Neural cell (in vitro differentiated cells): Measurements from ENCODE around the gene CAMK2G. TPM values are rescaled to one million over a fixed set of nuclear protein-coding genes. Genes with fewer than 3 reads are reported as not detected.

Experiments
- H2AFZ ChIP-seq: fragments of 200-600, 300-800 bp; sonication (generic), shearing (Covaris generic); 2 replicates; pipeline ENCODE4 v1.6.0; 2014; ENCODE audit warnings: low read depth, mild to moderate bottlenecking, antibody characterized with exemption, low read length, moderate library complexity
- H3F3A ChIP-seq: fragments of 200-600 bp; shearing (Covaris generic); 2 replicates; pipeline ENCODE4 v1.6.1; 2016; ENCODE audit warnings: mild to moderate bottlenecking, moderate library complexity, mixed read lengths, antibody characterized with exemption, low read length; ENCODE audit not compliant: insufficient read depth, poor library complexity, severe bottlenecking
- H3K27ac ChIP-seq: fragments of 200-600, 300-800 bp; sonication (generic), shearing (Covaris generic); 2 replicates; pipeline ENCODE4 v1.5.1; 2014; ENCODE audit warnings: mild to moderate bottlenecking, low read length, moderate library complexity
- H3K27me3 ChIP-seq: fragments of 300-800, 200-600 bp; sonication (generic), shearing (Covaris generic); 2 replicates; pipeline ENCODE4 v1.6.0; 2014; ENCODE audit warnings: mild to moderate bottlenecking, low read depth, low read length, moderate library complexity; ENCODE audit not compliant: insufficient read depth
- H3K36me3 ChIP-seq: fragments of 300-800, 200-600 bp; sonication (generic), shearing (Covaris generic); 2 replicates; pipeline ENCODE4 v1.5.1; 2014; ENCODE audit warnings: mild to moderate bottlenecking, antibody characterized with exemption, low read length, moderate library complexity; ENCODE audit not compliant: insufficient read depth
- H3K4me2 ChIP-seq: fragments of 300-800, 200-600 bp; sonication (generic), shearing (Covaris generic); 2 replicates; pipeline ENCODE4 v1.6.0; 2014; ENCODE audit warnings: mild to moderate bottlenecking, low read length
- H3K4me3 ChIP-seq: fragments of 300-800, 200-600 bp; sonication (generic), shearing (Covaris generic); 2 replicates; pipeline ENCODE4 v1.5.1; 2014; ENCODE audit warnings: mild to moderate bottlenecking, low read length, moderate library complexity
- H3K79me2 ChIP-seq: fragments of 200-600 bp; shearing (Covaris generic); replicated peaks from 2 replicates; pipeline ENCODE4 v1.6.0; 2014; ENCODE audit warnings: mild to moderate bottlenecking, low read length, moderate library complexity; ENCODE audit not compliant: insufficient read depth
- H3K9ac ChIP-seq: fragments of 300-800, 200-600 bp; sonication (generic), shearing (Covaris generic); 2 replicates; pipeline ENCODE4 v1.6.1; 2016; ENCODE audit warnings: mild to moderate bottlenecking, low read length, mixed read lengths
- H3K9me2 ChIP-seq: fragments of 200-600 bp; shearing (Covaris generic); 2 replicates; pipeline ENCODE4 v1.6.1; 2016; ENCODE audit warnings: mild to moderate bottlenecking, low read length, mixed read lengths; ENCODE audit not compliant: insufficient read depth
- H3K9me3 ChIP-seq: fragments of 200-600, 300-800 bp; sonication (generic), shearing (Covaris generic); 2 replicates; pipeline ENCODE4 v1.6.1; 2016; ENCODE audit warnings: mild to moderate bottlenecking, mixed run types, low read length, moderate library complexity, mixed read lengths
- H4K20me1 ChIP-seq: fragments of 200-600 bp; shearing (Covaris generic); 2 replicates; pipeline ENCODE4 v1.6.1; 2016; ENCODE audit warnings: mild to moderate bottlenecking, mixed run types; ENCODE audit not compliant: insufficient read depth
- EP300 ChIP-seq: fragments of 450-650 bp; conservative IDR thresholded peaks from 2 replicates; pipeline ENCODE4 v1.6.1; 2014; ENCODE audit warnings: antibody characterized with exemption, mild to moderate bottlenecking, moderate library complexity; ENCODE audit not compliant: poor library complexity, severe bottlenecking
- EZH2 ChIP-seq: fragments of 200-600, 300-800 bp; shearing (Covaris generic), sonication (generic); IDR thresholded peaks from 2 replicates; pipeline ENCODE4 v1.6.1; 2014; ENCODE audit warnings: antibody characterized with exemption, low read length, borderline replicate concordance, mild to moderate bottlenecking; ENCODE audit not compliant: insufficient read depth, poor library complexity, severe bottlenecking
- MXI1 ChIP-seq: fragments of 450-650 bp; conservative IDR thresholded peaks from 2 replicates; pipeline ENCODE4 v1.6.1; 2014; ENCODE audit warnings: antibody characterized with exemption, mild to moderate bottlenecking; ENCODE audit not compliant: poor library complexity, severe bottlenecking
- POLR2AphosphoS5 ChIP-seq: IDR thresholded peaks from 2 replicates; pipeline ENCODE4 v1.6.1; 2012
- RAD21 ChIP-seq: fragments of 450-650 bp; conservative IDR thresholded peaks from 2 replicates; pipeline ENCODE4 v1.6.1; 2014; ENCODE audit warnings: antibody characterized with exemption, mild to moderate bottlenecking, moderate library complexity
- SMC3 ChIP-seq: fragments of 450-650 bp; conservative IDR thresholded peaks from 2 replicates; pipeline ENCODE4 v1.6.1; 2014; ENCODE audit warnings: antibody characterized with exemption, mild to moderate bottlenecking, moderate library complexity; ENCODE audit not compliant: poor library complexity
- TAF1 ChIP-seq: IDR thresholded peaks from 2 replicates; pipeline ENCODE4 v1.6.1; 2012; ENCODE audit warnings: low read depth
- polyA plus RNA-seq: library from polyadenylated mRNA; depleted of rRNA; stranded (reverse); fragments of >200 nt; gene quantifications from 2 replicates; pipeline ENCODE4 v1.2.3, GENCODE V29; 2014
- TF ChIP-seq, protein P1 (sequence below): fragments of 450-650 bp; IDR thresholded peaks from 2 replicates; pipeline ENCODE4 v1.5.1; 2014; ENCODE audit warnings: antibody characterized with exemption, mild to moderate bottlenecking, moderate library complexity; ENCODE audit not compliant: poor library complexity, severe bottlenecking
- TF ChIP-seq, protein P2 (sequence below): IDR thresholded peaks from 2 replicates; pipeline ENCODE4 v1.6.1; 2012; ENCODE audit warnings: borderline replicate concordance

CAMK2G gene
- polyA plus RNA-seq, 1 donor from 2014 or later: 55.4 TPM

DNA sequence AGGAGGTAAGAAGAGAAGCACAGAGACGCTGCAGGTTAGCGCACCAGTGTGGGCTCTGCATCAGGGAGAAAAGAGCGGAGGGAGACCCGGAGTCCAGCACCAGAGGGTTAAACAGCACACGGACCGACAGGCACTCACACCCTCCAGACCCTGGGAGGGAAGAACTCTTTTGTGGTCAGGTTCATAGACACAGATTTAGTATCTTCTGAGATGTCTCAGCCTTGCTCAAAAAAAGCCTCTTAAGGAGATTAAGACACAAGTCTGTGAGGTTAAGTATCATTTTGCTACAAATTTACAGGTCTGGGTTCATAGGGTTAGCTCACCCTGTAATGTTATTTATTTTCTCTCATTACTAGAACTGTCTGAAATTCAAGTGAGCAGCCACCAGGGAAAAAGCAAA is 46.2 kb downstream of the CAMK2G start:
- H3K4me2 ChIP-seq: no peak overlapping the region
- H3K9me2 ChIP-seq: no peaks in the 10 kb centered on the region
- no peak overlapping the region for H3K4me3 ChIP-seq
- H4K20me1 ChIP-seq: no peaks in the 10 kb centered on the region
- H3K9ac ChIP-seq: no peak overlapping the region
- no peaks in the 10 kb centered on the region for H3K36me3 ChIP-seq
- no peaks in the 10 kb centered on the region for H3K9me3 ChIP-seq
- no peaks in the 10 kb centered on the region for H3K27me3 ChIP-seq
- H2AFZ ChIP-seq: no peak overlapping the region
- no peaks in the 10 kb centered on the region for H3K79me2 ChIP-seq
- no peaks in the 10 kb centered on the region for H3F3A ChIP-seq
- no peak for TF ChIP-seq RAD21
- TF ChIP-seq MXI1: no peak
- TF ChIP-seq EZH2: no peak
- no peak for TF ChIP-seq EP300
- TF ChIP-seq SMC3: no peak
- TF ChIP-seq, protein P1, sequence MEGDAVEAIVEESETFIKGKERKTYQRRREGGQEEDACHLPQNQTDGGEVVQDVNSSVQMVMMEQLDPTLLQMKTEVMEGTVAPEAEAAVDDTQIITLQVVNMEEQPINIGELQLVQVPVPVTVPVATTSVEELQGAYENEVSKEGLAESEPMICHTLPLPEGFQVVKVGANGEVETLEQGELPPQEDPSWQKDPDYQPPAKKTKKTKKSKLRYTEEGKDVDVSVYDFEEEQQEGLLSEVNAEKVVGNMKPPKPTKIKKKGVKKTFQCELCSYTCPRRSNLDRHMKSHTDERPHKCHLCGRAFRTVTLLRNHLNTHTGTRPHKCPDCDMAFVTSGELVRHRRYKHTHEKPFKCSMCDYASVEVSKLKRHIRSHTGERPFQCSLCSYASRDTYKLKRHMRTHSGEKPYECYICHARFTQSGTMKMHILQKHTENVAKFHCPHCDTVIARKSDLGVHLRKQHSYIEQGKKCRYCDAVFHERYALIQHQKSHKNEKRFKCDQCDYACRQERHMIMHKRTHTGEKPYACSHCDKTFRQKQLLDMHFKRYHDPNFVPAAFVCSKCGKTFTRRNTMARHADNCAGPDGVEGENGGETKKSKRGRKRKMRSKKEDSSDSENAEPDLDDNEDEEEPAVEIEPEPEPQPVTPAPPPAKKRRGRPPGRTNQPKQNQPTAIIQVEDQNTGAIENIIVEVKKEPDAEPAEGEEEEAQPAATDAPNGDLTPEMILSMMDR: no peak
- TF ChIP-seq, protein P2, sequence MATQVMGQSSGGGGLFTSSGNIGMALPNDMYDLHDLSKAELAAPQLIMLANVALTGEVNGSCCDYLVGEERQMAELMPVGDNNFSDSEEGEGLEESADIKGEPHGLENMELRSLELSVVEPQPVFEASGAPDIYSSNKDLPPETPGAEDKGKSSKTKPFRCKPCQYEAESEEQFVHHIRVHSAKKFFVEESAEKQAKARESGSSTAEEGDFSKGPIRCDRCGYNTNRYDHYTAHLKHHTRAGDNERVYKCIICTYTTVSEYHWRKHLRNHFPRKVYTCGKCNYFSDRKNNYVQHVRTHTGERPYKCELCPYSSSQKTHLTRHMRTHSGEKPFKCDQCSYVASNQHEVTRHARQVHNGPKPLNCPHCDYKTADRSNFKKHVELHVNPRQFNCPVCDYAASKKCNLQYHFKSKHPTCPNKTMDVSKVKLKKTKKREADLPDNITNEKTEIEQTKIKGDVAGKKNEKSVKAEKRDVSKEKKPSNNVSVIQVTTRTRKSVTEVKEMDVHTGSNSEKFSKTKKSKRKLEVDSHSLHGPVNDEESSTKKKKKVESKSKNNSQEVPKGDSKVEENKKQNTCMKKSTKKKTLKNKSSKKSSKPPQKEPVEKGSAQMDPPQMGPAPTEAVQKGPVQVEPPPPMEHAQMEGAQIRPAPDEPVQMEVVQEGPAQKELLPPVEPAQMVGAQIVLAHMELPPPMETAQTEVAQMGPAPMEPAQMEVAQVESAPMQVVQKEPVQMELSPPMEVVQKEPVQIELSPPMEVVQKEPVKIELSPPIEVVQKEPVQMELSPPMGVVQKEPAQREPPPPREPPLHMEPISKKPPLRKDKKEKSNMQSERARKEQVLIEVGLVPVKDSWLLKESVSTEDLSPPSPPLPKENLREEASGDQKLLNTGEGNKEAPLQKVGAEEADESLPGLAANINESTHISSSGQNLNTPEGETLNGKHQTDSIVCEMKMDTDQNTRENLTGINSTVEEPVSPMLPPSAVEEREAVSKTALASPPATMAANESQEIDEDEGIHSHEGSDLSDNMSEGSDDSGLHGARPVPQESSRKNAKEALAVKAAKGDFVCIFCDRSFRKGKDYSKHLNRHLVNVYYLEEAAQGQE: no peak
- TF ChIP-seq POLR2AphosphoS5: no peak
- no peak for TF ChIP-seq TAF1
- no peak overlapping the region for H3K27ac ChIP-seq

DNA sequence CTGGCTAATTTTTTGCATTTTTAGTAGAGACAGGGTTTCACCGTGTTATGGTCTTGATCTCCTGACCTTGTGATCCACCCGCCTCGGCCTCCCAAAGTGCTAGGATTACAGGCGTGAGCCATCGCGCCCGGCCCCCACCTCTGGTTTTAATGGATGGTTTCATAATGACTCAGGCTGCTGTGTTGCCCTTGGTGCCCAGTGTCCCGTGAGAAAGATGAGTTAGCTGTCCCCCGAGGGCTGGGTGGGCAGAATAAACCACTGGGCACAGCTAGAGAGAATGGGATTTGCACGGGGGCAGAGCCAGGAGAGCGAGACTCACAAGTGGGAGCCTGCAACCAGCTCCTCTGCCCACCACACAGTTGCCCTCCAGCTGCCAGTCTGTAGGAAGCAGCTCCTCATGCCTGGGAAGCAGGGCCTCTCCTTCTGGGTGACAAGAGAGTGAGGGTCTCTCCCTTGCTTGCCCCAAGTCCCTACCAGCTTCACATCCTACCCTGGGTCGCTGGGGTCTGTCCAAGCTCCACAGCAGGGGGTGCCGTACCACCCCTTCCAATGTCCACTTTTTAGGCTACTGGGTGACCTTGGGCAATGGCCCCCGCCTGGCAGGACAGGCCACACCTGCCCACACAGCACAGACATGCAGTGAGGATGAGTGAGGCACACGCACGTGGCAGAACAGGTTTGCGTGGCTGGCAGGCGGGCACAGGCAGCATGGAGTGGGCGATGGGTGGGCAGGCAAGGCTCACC is 46.8 kb downstream of the CAMK2G start:
- Histone ChIP-seq H3K27me3 (no peaks in the 10 kb centered on the region), H2AFZ (no peak overlapping the region), H3K4me2 (no peak overlapping the region), H4K20me1 (no peaks in the 10 kb centered on the region), H3K9me3 (no peaks in the 10 kb centered on the region), H3K79me2 (no peaks in the 10 kb centered on the region), H3K4me3 (no peak overlapping the region), H3K9ac (no peak overlapping the region), H3K36me3 (no peaks in the 10 kb centered on the region), H3K27ac (no peak overlapping the region), H3F3A (no peaks in the 10 kb centered on the region), H3K9me2 (no peaks in the 10 kb centered on the region)
- no peak for TF ChIP-seq POLR2AphosphoS5
- TF ChIP-seq, protein P2: no peak
- TF ChIP-seq RAD21: no peak
- TF ChIP-seq, protein P1: no peak
- TF ChIP-seq TAF1: no peak
- no peak for TF ChIP-seq SMC3
- TF ChIP-seq EZH2: no peak
- TF ChIP-seq EP300: no peak
- TF ChIP-seq MXI1: no peak
